Measurements from ENCODE around the gene PON3.

The PON3 gene

DNA sequence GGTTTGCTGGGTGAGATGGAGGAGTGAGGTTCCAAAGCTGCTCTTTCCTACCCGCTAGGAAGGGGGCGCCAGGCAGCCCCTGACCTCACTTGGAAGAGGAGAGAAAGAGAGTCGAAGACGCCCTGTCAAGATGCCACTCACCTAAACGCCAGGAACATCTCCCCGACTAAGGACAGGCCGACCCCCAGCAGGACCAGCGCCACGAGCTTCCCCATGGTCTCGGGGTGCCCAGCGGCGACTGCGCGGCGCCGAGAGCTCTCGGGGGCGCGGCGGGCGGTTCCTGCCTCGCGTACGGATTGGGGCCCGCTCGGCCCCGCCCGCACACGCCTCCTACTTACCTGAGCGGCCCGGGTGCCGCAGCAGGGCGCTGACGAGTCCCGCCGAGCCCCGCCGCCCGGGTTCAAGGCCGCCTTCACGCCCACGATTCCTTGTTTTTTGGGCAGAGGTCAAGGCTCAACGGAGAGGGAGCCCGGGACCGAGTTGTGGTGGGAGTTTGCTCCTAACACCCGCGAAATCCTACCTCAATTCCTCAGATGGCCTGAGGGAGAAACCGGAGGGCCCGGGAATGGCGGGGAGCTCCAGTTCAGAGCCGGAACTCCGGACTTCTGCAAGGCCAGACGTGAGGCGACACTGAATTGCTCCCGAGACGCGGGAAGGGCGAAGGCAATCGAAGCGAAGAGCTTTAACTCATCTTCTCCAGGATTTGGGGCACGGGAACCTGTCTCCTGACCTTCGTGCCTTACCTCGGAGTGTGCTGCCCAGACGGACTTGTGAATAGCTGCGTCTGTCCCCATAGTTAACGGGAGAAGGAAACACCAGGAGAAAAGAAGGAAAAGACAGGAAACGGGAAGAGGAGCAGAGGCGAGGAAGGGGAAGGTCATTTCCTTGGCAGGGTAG lies at the start of gene PON3:
Gene PON3 (minus strand): TSS at position 240 of the 897 bp plus-strand sequence. CDS start 25 bp downstream, at position 215.
- peak; percentile 1 for DNase-seq (ENCODE audit: low read depth)

DNA sequence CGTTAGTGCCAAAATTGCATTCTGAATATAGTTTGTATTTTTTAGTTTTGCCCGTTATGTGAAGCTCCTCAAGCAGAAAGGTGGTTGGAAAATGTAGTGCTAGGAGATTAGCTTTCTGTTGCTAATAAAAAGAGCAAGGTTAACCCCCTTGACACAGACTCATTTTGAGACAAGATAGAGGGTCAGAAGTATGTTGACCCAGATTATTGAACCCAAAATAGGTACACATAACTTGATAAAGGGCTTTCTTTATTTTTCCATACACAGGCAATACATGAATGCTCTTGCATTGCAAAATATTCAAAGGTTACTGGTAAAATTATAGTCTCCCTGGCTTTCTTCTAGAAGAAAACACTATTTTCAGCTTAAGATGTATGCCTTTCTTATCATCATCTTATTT lies 48.6 kb upstream of the PON3 start:
- no peak for DNase-seq (ENCODE audit: low read depth)

GRCh38 chr7:95441042-95441823 lies 45.1 kb upstream of the PON3 start:
- no peak for DNase-seq (ENCODE audit: low read depth)

DNA sequence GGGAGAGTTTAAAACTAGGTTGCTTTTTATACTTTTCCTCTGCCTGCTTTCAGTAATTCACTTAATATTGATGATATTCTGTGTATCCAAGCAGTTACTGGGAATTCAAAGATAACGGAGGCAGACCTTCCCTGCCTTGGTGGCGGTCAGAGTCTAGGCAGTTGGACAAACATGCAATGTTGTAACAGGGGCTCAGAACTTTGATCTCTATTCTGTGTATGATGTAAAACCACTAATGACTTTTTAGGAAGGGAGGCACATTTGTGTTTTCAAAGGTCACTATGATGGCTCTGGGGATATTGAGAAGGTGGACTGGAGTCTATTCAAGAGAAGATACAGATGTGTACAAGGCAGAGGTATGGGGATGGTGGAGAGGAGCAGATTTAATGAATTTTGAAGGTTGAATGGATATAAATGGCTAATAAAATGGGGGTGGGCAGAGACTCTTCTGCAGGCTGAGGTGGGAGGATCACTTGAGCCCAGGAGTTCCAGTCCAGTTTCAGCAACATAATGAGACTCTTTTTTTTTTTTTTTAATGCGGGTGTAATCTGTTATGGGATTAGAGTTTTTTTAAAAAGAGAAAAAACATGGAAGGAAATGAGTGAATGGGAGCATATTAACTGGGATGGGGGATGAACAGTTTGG lies 44.3 kb upstream of the PON3 start:
- DNase-seq (ENCODE audit: low read depth) = no peak

GRCh38 chr7:95436407-95436806 lies 40.2 kb upstream of the PON3 start:
- no peak for DNase-seq (ENCODE audit: low read depth)

GRCh38 chr7:95435422-95435780 lies 39.2 kb upstream of the PON3 start:
- no peak for DNase-seq (ENCODE audit: low read depth)

DNA sequence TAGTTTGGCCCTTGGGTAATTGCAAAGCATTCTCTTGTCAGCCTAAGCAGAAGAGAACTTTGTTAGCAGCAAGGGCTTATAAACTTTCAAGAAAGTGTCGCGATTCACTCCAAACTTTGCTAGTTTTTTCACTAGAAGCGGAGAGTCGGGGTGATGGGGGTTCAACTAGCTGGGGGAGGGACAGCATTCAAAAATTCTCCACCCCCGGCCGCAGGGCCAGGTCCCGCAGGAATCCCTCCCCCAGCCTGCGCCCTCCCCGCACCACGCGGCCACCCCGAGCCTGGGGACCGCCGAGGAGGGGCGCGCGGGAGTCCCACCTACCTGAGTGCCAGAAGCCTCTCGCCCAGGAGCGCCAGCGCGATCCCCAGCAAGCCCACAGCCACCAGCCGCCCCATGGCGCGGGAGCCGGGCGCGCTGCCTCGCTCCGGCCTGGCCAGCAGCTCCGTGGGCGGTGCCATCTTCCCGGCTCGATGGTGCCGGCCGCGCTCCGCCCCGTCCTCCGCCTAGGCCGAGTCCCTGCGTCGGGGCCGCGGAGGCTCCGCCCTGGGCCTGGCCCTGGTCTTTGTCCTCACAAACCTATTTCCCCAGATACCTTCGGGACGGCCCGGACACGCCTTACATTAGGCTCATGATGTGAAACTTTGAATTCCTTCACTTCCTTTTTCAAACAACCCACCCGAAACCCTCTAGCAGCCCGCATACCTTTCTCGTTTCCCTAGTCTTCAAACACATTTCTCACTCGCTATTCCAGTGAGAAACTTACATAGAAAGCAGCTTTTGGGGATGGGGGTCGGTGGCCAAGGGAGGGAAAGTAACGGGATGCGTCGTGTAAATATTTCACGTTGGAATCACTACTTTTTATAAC lies 38.6 kb upstream of the PON3 start, which contains the start of gene PON2:
Gene PON2 (minus strand): TSS at position 472 of the 865 bp plus-strand sequence. CDS start 77 bp downstream, at position 395.
- DNase-seq (ENCODE audit: low read depth) = peak; percentile 3

DNA sequence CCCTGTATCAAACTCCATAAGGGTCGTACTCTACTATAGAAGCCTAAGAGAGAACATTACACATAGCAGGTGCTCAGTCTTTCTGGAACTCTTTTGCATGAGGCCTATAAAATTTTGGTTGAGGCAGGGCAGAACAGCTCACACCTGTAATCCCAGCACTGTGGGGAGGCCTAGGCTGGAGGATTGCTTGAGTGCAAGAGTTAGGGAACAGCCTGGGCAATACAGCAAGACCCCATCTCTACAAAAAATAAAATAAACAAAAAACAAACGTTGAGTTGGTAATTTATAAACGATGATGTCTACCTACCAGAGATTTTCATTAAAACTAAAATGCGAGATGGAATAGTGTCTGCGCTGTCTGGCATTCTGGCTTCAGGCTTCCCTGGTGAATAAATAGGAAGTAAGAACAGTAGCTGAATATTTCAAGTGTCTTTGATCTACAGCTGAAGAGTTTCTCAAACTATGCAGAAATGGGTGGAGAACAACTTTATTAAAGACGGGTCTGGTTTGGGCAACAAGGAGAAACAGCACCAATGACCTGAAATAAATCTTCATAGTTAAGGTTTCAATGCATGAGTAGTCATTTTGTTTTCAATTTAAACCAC lies 37.9 kb upstream of the PON3 start:
- no peak for DNase-seq (ENCODE audit: low read depth)

DNA sequence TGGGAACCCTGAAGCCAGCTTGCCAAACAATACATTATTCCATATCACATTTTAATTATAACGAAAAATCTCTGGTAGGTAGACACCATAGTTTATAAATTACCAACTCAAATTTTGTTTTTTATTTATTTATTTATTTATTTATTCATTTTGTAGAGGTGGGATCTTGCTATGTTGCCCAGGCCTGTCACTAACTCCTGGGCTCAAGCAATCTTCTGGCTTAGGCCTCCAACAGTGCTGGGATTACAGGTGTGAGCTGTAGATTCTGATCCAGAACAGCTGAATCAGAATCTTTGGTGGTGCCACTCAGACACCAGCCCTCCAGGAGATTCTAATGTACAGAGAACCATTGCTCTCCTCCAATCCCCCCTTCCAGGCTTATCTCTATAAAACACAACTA lies 37.0 kb upstream of the PON3 start:
- no peak for DNase-seq (ENCODE audit: low read depth)

DNA sequence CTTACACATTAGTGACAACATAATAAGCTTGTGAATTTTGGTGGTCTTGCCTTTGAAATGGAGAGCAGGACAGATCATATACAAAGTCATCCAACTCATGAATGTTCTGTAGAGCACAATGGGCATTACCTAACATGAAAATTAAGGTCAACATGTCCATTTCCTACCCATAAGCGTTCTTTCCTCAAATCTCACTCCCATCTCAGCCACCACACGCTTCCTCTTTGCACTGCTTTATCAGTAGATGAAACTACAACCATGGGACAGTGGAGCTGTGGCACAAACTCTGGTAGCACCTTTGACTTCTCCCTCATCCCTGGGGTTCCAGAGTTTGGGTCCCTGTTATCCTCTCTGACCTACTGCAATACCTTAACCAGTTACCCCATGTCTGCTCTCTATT lies 36.4 kb upstream of the PON3 start:
- no peak for DNase-seq (ENCODE audit: low read depth)

- no peak for DNase-seq (ENCODE audit: low read depth)
Measured at GRCh38 chr7:95430864-95431263, 34.7 kb upstream of the PON3 start.

DNA sequence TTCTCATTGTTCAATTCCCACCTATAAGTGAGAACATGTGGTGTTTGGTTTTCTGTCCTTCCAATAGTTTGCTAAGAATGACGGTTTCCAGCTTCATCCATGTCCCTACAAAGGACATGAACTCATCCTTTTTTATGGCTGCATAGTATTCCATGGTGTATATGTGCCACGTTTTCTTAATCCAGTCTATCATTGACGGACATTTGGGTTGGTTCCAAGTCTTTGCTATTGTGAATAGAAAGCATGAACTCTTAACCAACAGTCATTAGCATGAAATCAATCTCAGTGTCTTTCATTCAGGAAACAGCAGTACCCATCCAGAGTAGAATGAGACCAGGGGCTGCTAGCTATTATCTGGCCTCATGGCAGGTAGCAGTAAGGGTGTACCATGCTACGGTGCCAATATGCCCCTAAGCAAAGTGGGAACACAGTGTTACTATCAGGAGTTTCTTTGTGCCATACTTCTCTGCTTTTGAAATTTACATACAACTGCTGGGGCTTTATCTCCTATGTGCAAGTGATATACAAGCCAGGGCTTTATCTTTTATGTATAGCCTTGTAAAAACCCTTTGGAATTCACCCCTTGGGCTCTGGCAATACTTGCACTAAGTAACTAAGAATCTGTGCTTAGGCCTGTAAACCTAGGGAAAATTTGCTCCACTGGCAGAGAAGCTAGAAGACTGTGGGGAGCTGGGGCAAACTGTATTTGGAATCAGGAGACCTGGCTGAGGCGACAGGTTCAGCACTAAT lies 33.2 kb upstream of the PON3 start:
- no peak for DNase-seq (ENCODE audit: low read depth)

DNA sequence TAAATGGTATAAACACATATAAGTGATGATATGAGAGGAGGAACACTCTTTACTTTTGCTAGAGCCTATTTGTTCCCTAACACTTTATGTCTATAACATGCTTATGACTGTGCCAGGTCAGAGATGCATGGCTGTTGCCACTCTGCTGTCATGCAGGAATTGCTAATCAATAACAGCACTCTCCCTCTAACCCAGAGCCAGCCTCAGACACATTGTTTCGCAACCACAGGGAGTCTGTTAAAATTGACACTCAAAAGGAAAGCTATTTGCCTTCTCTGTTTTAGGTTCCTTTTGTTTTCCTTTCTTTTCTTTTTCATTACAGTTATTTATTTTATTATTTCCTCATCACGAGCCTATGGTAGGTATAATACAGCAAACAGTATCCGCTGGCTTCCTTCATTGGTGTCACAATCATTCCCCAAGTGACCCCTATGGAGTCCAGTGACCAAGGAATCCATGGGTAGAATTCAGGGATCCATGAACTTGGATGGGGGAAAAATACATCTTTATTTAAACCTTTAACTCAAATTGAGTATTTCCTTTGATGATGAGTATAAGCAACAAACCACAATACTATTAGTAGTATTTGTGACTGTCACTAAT lies 31.8 kb upstream of the PON3 start:
- DNase-seq (ENCODE audit: low read depth) = no peak

DNA sequence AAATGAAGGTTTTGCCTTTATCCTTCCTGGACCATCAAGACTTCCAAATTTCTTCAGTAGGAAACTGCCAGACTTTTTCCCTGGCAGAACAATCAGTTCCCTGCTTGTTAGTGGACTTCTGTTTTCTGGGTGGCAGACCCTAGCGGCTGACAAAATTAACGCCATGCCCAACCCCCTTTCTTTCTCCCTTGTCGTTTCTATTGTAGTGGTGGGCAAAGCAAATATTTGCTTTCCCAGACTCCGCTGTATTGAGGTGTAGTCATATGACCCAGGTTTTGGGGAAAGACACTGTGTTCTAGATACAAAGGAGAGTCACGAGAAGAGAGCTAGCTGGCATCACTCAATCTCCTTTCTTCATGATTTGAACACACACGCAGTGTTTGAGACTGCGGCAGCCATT lies 31.0 kb upstream of the PON3 start:
- no peak for DNase-seq (ENCODE audit: low read depth)

- DNase-seq (ENCODE audit: low read depth) = no peak
Measured at GRCh38 chr7:95425694-95426093, 29.5 kb upstream of the PON3 start.

DNA sequence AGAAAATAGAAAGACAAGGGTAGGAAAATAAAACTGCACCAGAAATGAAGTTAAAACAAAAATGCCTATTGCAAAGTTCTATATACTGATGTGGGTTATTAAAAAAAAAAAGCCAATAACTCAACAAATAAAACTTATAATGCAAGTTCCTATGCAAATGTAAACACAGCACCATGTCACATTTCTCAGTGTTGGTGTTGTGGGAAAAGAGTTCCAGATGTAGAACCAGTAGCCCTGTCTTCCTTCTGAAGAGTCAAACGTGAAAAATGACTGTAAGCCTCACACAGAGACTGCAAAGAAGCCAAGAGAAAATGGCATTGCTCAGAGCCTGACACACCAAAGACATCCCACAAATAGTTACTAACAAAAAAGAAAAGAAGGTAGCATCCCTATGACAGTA lies 28.5 kb upstream of the PON3 start:
- DNase-seq (ENCODE audit: low read depth) = no peak

DNA sequence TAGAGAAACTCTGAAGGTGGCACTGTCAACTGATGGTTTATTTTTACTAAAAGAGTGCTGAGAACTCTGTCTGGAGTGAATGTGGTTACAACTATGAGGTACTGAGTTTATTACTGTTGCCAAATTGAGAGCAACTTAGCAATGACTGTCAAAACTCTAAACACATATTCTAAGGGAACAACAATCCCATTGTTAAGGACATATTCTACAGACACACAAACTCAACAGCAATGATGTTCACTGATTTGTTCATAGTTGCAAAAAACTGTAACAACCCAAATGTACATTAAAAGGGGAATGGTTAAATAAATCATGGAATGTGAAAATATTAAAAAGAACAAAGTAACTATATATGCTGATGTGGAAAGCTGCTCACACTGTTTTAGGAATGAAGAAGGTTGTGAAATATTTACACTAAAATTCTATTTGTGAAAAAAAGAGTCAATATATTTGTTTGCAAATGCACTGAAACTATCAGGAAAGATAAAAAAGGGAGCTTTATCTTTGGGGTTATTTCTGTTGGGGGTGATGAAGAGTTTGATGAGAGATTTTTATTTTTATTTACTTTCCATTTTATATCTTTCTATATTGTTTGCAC lies 25.8 kb upstream of the PON3 start:
- DNase-seq (ENCODE audit: low read depth) = no peak

DNA sequence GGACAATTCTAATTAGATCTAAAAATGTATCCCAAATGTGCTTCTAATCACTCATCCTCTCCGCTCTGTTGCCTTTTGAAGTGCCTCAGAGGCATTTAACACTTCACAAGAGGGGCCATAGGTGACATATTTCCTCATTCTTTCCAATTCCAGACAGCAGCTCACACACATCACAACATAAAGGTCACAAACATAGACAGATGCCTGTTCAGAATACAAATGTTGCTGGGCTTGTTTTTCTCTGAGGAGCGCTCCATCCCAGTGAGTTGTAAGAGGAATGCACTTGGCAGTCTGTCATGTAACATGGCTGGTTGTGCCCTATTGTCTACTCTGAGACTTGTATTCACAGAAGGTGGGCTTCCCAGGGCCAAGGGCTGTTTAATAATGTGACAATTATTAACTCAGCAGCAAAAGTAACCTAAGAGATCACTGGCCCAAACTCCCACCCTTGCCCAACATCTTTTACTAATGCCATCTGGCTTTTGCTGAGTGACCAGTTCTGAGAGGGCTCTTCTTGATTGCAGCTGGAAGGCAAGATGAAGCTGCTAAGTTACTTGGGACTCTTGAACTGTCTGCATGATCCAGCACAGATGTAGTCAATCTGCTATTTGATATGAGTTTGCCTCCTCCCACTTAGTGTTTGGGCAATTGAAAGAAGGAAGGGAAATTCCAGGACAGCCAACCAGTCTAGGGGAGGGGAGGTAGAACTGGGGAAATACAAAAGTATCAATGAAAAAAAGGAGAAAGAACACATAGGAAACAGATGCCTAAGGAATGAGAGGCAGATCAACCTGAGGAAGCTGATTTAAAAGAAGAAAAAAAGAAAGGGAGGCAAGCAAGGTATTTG lies 25.0 kb upstream of the PON3 start:
- DNase-seq (ENCODE audit: low read depth) = no peak

- no peak for DNase-seq (ENCODE audit: low read depth)
Measured at GRCh38 chr7:95412075-95412474, 15.9 kb upstream of the PON3 start.
